ENCODE measurements around the gene MYL6B. TPM values are rescaled to one million over a fixed set of nuclear protein-coding genes. Genes with fewer than 3 reads are reported as not detected.
"Not testable (repeated sequence)": the region's sequence is repeated elsewhere in the genome, so short reads cannot be mapped to it uniquely, and the experiment has no call there.

MYL6B gene
- total RNA-seq, 1 donor from 2014 or later: 52.2 TPM

- intact Hi-C loops (cut with micrococcal nuclease): no loop called here
Observed at GRCh38 chr12:56146492-56147460, 5.6 kb upstream of the MYL6B start.

GRCh38 chr12:56150563-56150962 lies 1.8 kb upstream of the MYL6B start:
- intact Hi-C loops (cut with micrococcal nuclease): loop anchor here (5.0 kb wide), 1 partner anchor 333 kb away; the partner anchor contains the start of genes ORMDL2 and SARNP

- intact Hi-C loops (cut with micrococcal nuclease): loop anchor here (1.0 to 5.0 kb wide), 11 partner anchors 9 to 334 kb away; partner anchors contain the start of genes DGKA, ORMDL2, PA2G4 and RPS26
Observed at GRCh38 chr12:56151672-56152131, 685 bp upstream of the MYL6B start.

- intact Hi-C loops (cut with micrococcal nuclease): loop anchor here (1.0 to 5.0 kb wide), 10 partner anchors 7 to 336 kb away; partner anchors contain the start of genes DGKA, ORMDL2, PA2G4 and RPS26
Observed at GRCh38 chr12:56152756-56153677, 630 bp downstream of the MYL6B start.

- intact Hi-C loops (cut with micrococcal nuclease): loop anchor here (2.0 to 5.0 kb wide), 2 partner anchors 223 to 336 kb away; partner anchors contain the start of genes DGKA, ORMDL2 and SARNP
Observed at GRCh38 chr12:56153678-56154065, 1.3 kb downstream of the MYL6B start.

GRCh38 chr12:56154246-56154771 lies 1.9 kb downstream of the MYL6B start:
- intact Hi-C loops (cut with micrococcal nuclease): loop anchor here (5.0 kb wide), 1 partner anchor 337 kb away; the partner anchor contains the start of genes ORMDL2 and SARNP

- intact Hi-C loops (cut with micrococcal nuclease): loop anchor here (5.0 kb wide), 1 partner anchor 338 kb away; the partner anchor contains the start of genes ORMDL2 and SARNP
Observed at GRCh38 chr12:56154818-56155217, 2.4 kb downstream of the MYL6B start.

- intact Hi-C loops (cut with micrococcal nuclease): no loop called here
Observed at GRCh38 chr12:56155256-56155845, 3.0 kb downstream of the MYL6B start.

- intact Hi-C loops (cut with micrococcal nuclease): not testable (repeated sequence)
Observed at GRCh38 chr12:56156464-56157200, 4.2 kb downstream of the MYL6B start.

- intact Hi-C loops (cut with micrococcal nuclease): loop anchor here (1.0 to 2.0 kb wide), 10 partner anchors 31 to 531 kb away; partner anchors contain the start of genes PA2G4, PTGES3, SPRYD4 and STAT2
Observed at GRCh38 chr12:56157201-56158028, 5.0 kb downstream of the MYL6B start.

- intact Hi-C loops (cut with micrococcal nuclease): loop anchor here (1.0 to 2.0 kb wide), 10 partner anchors 30 to 530 kb away; partner anchors contain the start of genes PA2G4, PTGES3, SPRYD4 and STAT2
Observed at GRCh38 chr12:56158029-56158925, 5.9 kb downstream of the MYL6B start, which contains the start of gene MYL6. Gene MYL6 (plus strand): TSS chr12:56158359. CDS start chr12:56158402, 43 bp downstream.

- intact Hi-C loops (cut with micrococcal nuclease): loop anchor here (1.0 to 2.0 kb wide), 11 partner anchors 29 to 529 kb away; partner anchors contain the start of genes CS, PA2G4, PTGES3 and SPRYD4
Observed at GRCh38 chr12:56158926-56159461, 6.6 kb downstream of the MYL6B start.

GRCh38 chr12:56159482-56160192 lies 7.2 kb downstream of the MYL6B start:
- intact Hi-C loops (cut with micrococcal nuclease): loop anchor here (1.0 to 2.0 kb wide), 6 partner anchors 7 to 290 kb away; partner anchors contain the start of genes CS, MYL6B and TIMELESS

GRCh38 chr12:56160193-56160763 lies 7.9 kb downstream of the MYL6B start:
- intact Hi-C loops (cut with micrococcal nuclease): loop anchor here (1.0 kb wide), 3 partner anchors 8 to 289 kb away; partner anchors contain the start of genes MYL6B and TIMELESS

GRCh38 chr12:56160894-56161689 lies 8.7 kb downstream of the MYL6B start:
- intact Hi-C loops (cut with micrococcal nuclease): loop anchor here (1.0 kb wide), 3 partner anchors 9 to 288 kb away; partner anchors contain the start of genes MYL6B and TIMELESS
